ENCODE measurements around the gene IRF8.

Gene IRF8

DNA sequence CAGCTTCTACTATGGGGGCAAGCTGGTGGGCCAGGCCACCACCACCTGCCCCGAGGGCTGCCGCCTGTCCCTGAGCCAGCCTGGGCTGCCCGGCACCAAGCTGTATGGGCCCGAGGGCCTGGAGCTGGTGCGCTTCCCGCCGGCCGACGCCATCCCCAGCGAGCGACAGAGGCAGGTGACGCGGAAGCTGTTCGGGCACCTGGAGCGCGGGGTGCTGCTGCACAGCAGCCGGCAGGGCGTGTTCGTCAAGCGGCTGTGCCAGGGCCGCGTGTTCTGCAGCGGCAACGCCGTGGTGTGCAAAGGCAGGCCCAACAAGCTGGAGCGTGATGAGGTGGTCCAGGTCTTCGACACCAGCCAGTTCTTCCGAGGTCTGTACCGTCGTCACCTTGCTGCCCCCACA lies 19.5 kb downstream of the IRF8 start:
- intact Hi-C loops (cut with micrococcal nuclease), result no loop called here
- Mint-ChIP-seq H3K36me3 (ENCODE audit: low read depth) (peaks cover 99% of the 10 kb centered on the region), H3K27ac (no peak overlapping the region), H3K4me1 (ENCODE audit: low read depth) (peaks cover 45% of the 10 kb centered on the region), H3K27me3 (no peaks in the 10 kb centered on the region), H3K4me3 (no peak overlapping the region), H3K9me3 (no peaks in the 10 kb centered on the region)

- Mint-ChIP-seq H3K36me3 (ENCODE audit: low read depth) (peaks cover 88% of the 10 kb centered on the region), H3K27ac (no peak overlapping the region), H3K4me1 (ENCODE audit: low read depth) (peaks cover 45% of the 10 kb centered on the region)
These were observed 20.6 kb downstream of the IRF8 start for GRCh38 chr16:85919271-85920267.

DNA sequence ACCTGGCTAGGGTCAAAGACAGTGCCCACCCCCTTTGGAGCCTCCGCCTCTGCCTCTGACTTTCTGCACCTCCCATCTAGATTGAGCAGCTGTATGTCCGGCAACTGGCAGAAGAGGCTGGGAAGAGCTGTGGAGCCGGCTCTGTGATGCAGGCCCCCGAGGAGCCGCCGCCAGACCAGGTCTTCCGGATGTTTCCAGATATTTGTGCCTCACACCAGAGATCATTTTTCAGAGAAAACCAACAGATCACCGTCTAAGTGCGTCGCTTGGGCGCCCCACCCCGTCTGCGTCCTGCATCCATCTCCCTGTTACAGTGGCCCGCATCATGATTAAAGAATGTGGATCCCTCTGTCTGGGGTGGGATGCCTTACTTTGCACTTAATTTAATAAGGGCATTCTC lies 22.1 kb downstream of the IRF8 start:
- Mint-ChIP-seq H3K27ac (no peak overlapping the region), H3K27me3 (peaks cover 3% of the 10 kb centered on the region), H3K36me3 (ENCODE audit: low read depth) (peaks cover 73% of the 10 kb centered on the region), H3K4me3 (no peak overlapping the region), H3K4me1 (ENCODE audit: low read depth) (peaks cover 38% of the 10 kb centered on the region), H3K9me3 (no peaks in the 10 kb centered on the region)
- intact Hi-C loops (cut with micrococcal nuclease), result no loop called here

More at GRCh38 chr16:85919271-85920267, 20.6 kb downstream of the IRF8 start:
- intact Hi-C loops (cut with micrococcal nuclease), result no loop called here
- Mint-ChIP-seq H3K27me3 (peaks cover 1% of the 10 kb centered on the region), H3K9me3 (no peaks in the 10 kb centered on the region), H3K4me3 (no peak overlapping the region)

DNA sequence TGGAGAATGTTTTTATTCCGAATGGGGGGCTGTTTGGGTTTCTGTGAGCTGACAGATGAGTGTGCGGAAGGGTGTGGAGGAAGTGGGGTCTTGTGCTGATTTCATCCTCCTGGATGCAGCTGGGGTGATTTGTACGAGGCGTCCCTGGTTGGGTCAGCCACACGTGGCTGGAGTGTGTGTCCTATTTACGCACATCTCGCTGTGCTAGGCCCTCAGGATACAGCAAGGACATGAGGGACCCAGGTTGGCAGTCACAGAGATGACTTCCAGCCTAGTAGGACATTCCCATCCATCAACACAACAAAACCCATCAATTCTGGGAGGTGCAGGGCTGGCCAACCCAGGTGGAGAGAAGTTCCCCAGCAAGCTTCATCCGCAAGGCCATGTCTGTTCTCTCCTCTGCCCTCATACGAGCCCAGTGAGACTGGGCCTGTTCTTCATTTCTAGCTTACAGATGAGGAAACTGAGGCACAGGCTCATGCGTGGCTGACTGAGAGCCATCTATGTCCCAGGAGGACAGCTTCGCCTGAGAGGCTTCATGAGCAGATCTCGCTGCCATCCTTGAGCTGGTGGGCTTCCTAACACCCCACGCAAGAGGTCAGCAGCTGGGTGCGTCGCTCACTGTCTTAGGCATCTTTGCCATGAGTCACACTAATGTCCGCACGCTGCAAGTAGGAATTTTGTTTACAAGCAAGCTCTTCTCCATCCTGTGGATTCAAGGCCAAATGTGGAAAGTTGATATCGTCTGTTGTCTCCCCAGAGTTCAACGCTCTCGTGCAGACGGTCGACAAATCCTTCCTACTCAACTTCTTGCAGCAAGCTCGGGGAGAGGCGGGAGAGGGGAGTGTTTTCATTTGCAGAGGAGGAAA lies 24.4 kb downstream of the IRF8 start:
- no peak overlapping the region for H3K27ac Mint-ChIP-seq
- H3K4me3 Mint-ChIP-seq, result no peak overlapping the region
- H3K27me3 Mint-ChIP-seq, result peaks cover 8% of the 10 kb centered on the region
- intact Hi-C loops (cut with micrococcal nuclease), result no loop called here
- H3K36me3 Mint-ChIP-seq (ENCODE audit: low read depth), result peaks cover 50% of the 10 kb centered on the region
- no peaks in the 10 kb centered on the region for H3K9me3 Mint-ChIP-seq
- H3K4me1 Mint-ChIP-seq (ENCODE audit: low read depth), result peaks cover 41% of the 10 kb centered on the region

DNA sequence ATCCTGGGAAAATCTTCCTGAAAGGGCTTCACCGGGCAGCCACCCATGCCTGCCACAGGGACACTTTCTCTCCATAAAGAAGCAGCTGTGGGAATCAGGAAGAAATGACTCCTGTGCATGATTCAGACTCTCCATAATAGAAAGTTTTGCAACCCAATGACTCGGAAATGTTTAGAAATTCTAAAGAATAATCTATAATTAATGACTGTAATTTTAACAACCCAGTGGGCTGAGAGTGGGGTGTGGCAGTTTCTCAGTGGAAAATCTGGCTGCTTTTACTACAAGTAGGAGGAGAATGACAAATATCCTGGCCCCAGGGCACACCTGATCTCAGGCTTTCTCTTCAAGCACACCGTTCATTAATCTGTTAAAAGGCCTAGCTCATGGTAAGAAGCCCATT lies 25.7 kb downstream of the IRF8 start:
- Mint-ChIP-seq H3K27me3 (peaks cover 17% of the 10 kb centered on the region), H3K4me1 (ENCODE audit: low read depth) (peaks cover 54% of the 10 kb centered on the region), H3K9me3 (no peaks in the 10 kb centered on the region), H3K36me3 (ENCODE audit: low read depth) (peaks cover 37% of the 10 kb centered on the region), H3K27ac (no peak overlapping the region), H3K4me3 (no peak overlapping the region)
- intact Hi-C loops (cut with micrococcal nuclease), result no loop called here

DNA sequence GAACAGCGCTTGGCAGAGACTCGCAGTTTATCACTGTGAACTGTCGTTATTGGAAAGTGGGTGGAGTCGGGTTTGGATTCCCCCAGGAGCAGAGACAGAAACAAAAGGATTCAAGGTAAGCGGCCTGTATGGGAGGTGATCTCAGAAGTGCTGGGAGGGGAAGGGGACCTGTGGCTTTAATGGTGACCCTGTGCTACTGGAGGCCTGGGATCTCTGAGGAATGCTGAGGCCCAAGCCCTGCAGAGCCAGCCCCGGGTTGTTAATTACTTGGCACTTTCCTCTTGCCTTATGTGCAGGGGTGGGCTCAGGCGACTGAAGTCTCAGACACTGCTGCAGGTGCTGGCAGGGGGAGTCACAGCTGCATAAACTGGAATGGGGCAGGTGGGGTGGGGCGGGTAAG lies 27.4 kb downstream of the IRF8 start:
- Mint-ChIP-seq H3K4me1 (ENCODE audit: low read depth) (peaks cover 71% of the 10 kb centered on the region), H3K27me3 (peaks cover 26% of the 10 kb centered on the region), H3K9me3 (no peaks in the 10 kb centered on the region), H3K27ac (no peak overlapping the region), H3K4me3 (no peak overlapping the region), H3K36me3 (ENCODE audit: low read depth) (peaks cover 20% of the 10 kb centered on the region)
- intact Hi-C loops (cut with micrococcal nuclease), result no loop called here

DNA sequence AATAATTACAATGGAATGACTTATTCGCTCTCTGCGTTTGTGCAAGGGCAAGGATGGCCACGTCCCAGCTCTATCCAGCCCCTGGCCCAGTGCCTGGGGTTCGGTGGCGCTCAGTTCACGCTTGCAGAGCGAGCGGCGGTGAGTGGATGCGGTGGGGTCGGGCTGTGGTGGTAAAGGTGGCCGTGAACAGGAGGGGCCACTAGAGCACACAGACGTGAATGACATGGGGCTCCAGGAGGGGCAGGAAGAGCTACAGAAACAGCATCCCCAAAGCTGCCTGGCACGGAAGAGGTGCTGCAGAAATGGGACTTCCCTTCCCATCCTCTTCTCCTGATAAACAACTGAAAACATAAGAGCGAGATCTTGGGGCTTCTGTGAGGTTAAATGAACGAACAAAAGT lies 28.4 kb downstream of the IRF8 start:
- Mint-ChIP-seq H3K4me3 (no peak overlapping the region), H3K4me1 (ENCODE audit: low read depth) (peaks cover 76% of the 10 kb centered on the region), H3K9me3 (no peaks in the 10 kb centered on the region), H3K27ac (no peak overlapping the region), H3K27me3 (peaks cover 26% of the 10 kb centered on the region), H3K36me3 (ENCODE audit: low read depth) (peaks cover 10% of the 10 kb centered on the region)
- intact Hi-C loops (cut with micrococcal nuclease), result no loop called here

GRCh38 chr16:85927959-85928358 lies 29.0 kb downstream of the IRF8 start:
- intact Hi-C loops (cut with micrococcal nuclease), result no loop called here
- H3K27me3 Mint-ChIP-seq, result peaks cover 26% of the 10 kb centered on the region
- no peaks in the 10 kb centered on the region for H3K9me3 Mint-ChIP-seq
- H3K36me3 Mint-ChIP-seq (ENCODE audit: low read depth), result peaks cover 4% of the 10 kb centered on the region
- no peak overlapping the region for H3K27ac Mint-ChIP-seq
- H3K4me3 Mint-ChIP-seq, result no peak overlapping the region
- peaks cover 76% of the 10 kb centered on the region for H3K4me1 Mint-ChIP-seq (ENCODE audit: low read depth)

DNA sequence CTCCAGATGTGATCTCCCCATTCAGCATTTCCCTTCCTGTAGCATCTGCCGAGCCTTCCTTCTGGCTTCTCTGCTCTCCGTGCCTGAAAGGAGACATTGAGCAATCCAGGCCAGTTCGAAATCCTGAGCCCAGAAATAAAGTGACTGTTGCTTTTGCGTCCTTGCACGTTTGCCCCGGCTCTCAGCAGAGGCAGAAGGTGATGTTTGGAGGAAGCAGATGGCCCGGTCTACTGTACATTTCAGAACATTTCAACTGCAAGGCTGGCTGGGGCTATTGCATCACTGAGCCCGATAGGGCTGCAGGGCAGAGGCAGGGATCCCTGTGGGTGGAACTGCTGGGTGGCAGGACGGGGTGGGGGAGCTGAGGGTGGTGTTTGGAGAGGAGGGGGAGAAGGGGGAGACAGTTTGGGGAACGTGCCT lies 29.4 kb downstream of the IRF8 start:
- Mint-ChIP-seq H3K4me1 (ENCODE audit: low read depth) (peaks cover 72% of the 10 kb centered on the region), H3K27me3 (peaks cover 26% of the 10 kb centered on the region), H3K27ac (no peak overlapping the region), H3K4me3 (no peak overlapping the region), H3K9me3 (no peaks in the 10 kb centered on the region), H3K36me3 (ENCODE audit: low read depth) (no peaks in the 10 kb centered on the region)
- intact Hi-C loops (cut with micrococcal nuclease), result no loop called here

- peaks cover 67% of the 10 kb centered on the region for H3K4me1 Mint-ChIP-seq (ENCODE audit: low read depth)
- no peaks in the 10 kb centered on the region for H3K9me3 Mint-ChIP-seq
- no peak overlapping the region for H3K4me3 Mint-ChIP-seq
- H3K36me3 Mint-ChIP-seq (ENCODE audit: low read depth), result no peaks in the 10 kb centered on the region
- intact Hi-C loops (cut with micrococcal nuclease), result no loop called here
- H3K27me3 Mint-ChIP-seq, result peaks cover 30% of the 10 kb centered on the region
- no peak overlapping the region for H3K27ac Mint-ChIP-seq
These were observed 30.3 kb downstream of the IRF8 start for GRCh38 chr16:85929259-85929721.

DNA sequence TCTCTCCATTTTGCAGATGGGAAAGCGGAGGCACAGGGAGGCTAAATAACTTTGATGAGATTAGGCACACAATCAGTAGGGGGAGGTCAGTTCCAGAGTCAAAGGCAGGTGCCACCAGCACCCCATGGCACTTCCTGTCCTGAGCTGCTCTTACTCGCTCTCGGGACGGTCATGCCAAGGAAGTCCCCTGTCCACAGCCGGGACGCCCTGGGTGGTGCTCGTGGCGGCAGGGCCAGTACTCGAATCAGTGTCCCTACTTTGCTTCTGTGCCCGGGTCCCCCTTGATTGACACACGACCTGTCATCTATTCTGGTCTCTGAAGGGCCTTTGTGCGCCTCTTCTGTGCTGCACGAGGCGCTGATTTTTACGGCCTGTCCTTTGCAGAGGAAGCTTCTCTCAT lies 31.3 kb downstream of the IRF8 start:
- peaks cover 65% of the 10 kb centered on the region for H3K4me1 Mint-ChIP-seq (ENCODE audit: low read depth)
- no peaks in the 10 kb centered on the region for H3K36me3 Mint-ChIP-seq (ENCODE audit: low read depth)
- no peaks in the 10 kb centered on the region for H3K9me3 Mint-ChIP-seq
- no peak overlapping the region for H3K4me3 Mint-ChIP-seq
- peaks cover 35% of the 10 kb centered on the region for H3K27me3 Mint-ChIP-seq
- intact Hi-C loops (cut with micrococcal nuclease), result no loop called here
- peak overlapping the region; percentile 50 for H3K27ac Mint-ChIP-seq

- Mint-ChIP-seq H3K4me1 (ENCODE audit: low read depth) (peaks cover 80% of the 10 kb centered on the region), H3K4me3 (no peak overlapping the region), H3K27ac (peak overlapping the region; percentile 50), H3K9me3 (no peaks in the 10 kb centered on the region), H3K36me3 (ENCODE audit: low read depth) (no peaks in the 10 kb centered on the region), H3K27me3 (peaks cover 45% of the 10 kb centered on the region)
- intact Hi-C loops (cut with micrococcal nuclease), result no loop called here
These were observed 32.8 kb downstream of the IRF8 start for GRCh38 chr16:85931596-85932402.

DNA sequence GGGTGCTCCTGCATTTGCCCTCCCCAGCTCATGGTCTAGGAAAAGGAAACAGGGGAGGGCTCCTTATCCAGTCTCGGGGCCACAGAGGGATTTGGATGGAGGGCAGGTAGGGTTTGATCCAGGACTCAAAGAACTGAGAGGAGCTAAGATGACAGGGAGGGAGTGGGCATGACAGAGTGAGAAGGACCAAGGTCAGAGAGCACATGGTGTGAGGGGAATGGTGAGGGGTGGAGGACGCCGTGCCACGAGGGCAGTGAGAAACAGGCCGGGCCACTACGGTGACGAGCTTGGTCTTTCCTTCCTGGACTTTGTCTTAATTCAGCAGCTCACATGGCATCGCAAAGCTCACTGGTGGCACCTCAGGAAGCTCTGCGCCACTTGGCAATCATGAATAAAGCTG lies 35.2 kb downstream of the IRF8 start:
- H3K27ac Mint-ChIP-seq, result no peak overlapping the region
- H3K4me3 Mint-ChIP-seq, result no peak overlapping the region
- H3K9me3 Mint-ChIP-seq, result no peaks in the 10 kb centered on the region
- intact Hi-C loops (cut with micrococcal nuclease), result no loop called here
- no peaks in the 10 kb centered on the region for H3K36me3 Mint-ChIP-seq (ENCODE audit: low read depth)
- peaks cover 37% of the 10 kb centered on the region for H3K27me3 Mint-ChIP-seq
- H3K4me1 Mint-ChIP-seq (ENCODE audit: low read depth), result peaks cover 65% of the 10 kb centered on the region

Measured in dendritic cell treated with granulocyte-macrophage colony-stimulating factor and Interleukin-4, amounts not matched to agents 40 ng/mL and 50 ng/mL, for 4 days (primary cell).